ENCODE measurements around the gene TTC28. TPM values are rescaled to one million over a fixed set of nuclear protein-coding genes. Genes with fewer than 3 reads are reported as not detected.

TTC28 gene
- total RNA-seq, 4 donors from 2014 or later: 49.8 to 99.7 (median 79.7) TPM

DNA sequence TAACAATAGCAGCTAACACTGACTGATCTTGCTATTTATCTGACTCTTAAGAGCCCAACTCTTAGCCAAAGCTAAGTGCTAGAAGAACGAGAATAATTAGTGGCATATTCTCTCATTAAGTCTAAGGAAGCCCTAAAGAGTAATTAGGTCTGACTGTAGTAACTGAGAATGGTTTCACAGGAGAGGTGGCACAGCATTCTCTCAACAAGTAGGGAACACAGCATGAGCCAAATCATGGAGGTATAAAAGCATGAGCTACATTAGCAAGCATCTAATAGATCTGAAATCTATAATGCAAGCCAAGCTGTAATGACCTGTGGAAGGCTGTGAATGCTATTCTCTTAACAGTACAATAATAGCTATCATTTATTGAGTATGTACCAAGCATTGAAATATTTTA, 230.6 kb downstream of the TTC28 start:
- TF ChIP-seq, protein P1, sequence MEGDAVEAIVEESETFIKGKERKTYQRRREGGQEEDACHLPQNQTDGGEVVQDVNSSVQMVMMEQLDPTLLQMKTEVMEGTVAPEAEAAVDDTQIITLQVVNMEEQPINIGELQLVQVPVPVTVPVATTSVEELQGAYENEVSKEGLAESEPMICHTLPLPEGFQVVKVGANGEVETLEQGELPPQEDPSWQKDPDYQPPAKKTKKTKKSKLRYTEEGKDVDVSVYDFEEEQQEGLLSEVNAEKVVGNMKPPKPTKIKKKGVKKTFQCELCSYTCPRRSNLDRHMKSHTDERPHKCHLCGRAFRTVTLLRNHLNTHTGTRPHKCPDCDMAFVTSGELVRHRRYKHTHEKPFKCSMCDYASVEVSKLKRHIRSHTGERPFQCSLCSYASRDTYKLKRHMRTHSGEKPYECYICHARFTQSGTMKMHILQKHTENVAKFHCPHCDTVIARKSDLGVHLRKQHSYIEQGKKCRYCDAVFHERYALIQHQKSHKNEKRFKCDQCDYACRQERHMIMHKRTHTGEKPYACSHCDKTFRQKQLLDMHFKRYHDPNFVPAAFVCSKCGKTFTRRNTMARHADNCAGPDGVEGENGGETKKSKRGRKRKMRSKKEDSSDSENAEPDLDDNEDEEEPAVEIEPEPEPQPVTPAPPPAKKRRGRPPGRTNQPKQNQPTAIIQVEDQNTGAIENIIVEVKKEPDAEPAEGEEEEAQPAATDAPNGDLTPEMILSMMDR (IDR thresholded peaks at IDR 0.05): no peak
- TF ChIP-seq POLR2A (IDR thresholded peaks at IDR 0.05): no peak
- Histone ChIP-seq H3K27me3 (no peaks in the 10 kb centered on the region), H3K4me1 (peaks cover 0 to 6% of the 10 kb centered on the region in 2 donors), H3K4me3 (replicated peaks in 1 of 3) (no peak overlapping the region), H3K27ac (no peak overlapping the region), H3K36me3 (no peaks in the 10 kb centered on the region), H3K9me3 (no peaks in the 10 kb centered on the region)
- intact Hi-C loops (cut with DNase I): no loop called here
- no peak for DNase-seq
- 88 to 95% methylated on average over 1 of the region's 1 CpG for WGBS, 2 donors

DNA sequence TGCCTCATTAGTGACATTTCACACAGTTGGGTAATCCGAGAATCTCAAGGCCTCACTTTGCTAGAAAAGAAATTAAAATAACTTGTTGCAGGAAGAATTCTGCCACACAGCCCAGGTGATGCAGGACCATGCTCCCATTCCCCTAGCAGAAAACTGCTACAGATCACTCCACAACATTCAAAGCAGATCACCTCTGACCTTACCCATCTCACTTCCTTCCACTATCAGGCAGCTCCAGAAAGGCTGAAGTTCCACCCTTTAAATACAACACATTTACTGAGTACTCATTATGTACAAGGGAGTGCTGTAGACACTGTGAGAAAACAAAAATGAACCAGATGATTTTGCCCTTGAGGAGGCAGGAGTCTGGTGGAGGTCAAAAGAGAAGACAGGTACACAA, 231.0 kb downstream of the TTC28 start:
- Histone ChIP-seq H3K27me3 (no peaks in the 10 kb centered on the region), H3K36me3 (no peaks in the 10 kb centered on the region), H3K27ac (no peak overlapping the region), H3K4me1 (peaks cover 0 to 6% of the 10 kb centered on the region in 2 donors), H3K4me3 (replicated peaks in 1 of 3) (no peak overlapping the region), H3K9me3 (no peaks in the 10 kb centered on the region)
- intact Hi-C loops (cut with DNase I): no loop called here
- WGBS, 2 donors: 100% methylated on average over 1 of the region's 1 CpG
- TF ChIP-seq POLR2A (IDR thresholded peaks at IDR 0.05): no peak
- TF ChIP-seq, protein P1 (IDR thresholded peaks at IDR 0.05): no peak
- no peak for DNase-seq

DNA sequence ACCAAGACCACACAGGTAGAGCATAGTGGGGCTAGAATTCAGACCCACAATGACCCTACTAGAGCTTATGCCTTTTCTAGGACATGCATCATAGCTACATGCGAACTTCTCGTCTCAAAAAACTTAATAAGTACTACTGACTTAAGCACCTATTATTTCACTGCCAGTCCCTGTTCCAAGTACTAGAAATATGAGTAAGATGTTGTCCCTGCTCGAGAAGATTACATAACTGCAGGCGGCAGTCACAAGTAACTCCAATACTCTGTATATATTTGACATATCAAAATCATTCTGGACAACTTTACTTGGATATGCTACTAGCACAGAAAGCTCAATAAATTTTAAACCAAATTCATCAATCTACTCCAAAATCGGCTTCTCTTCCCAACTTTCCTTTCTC, 235.0 kb downstream of the TTC28 start:
- TF ChIP-seq, protein P1 (IDR thresholded peaks at IDR 0.05): no peak
- TF ChIP-seq POLR2A (IDR thresholded peaks at IDR 0.05): no peak
- H3K4me1 ChIP-seq: peaks cover 14 to 29% of the 10 kb centered on the region in 2 donors
- intact Hi-C loops (cut with DNase I): no loop called here
- H3K27ac ChIP-seq: peak overlapping the region in 1 of 3 donors; percentile 19
- peak in 1 of 2 donors; percentile 7 for DNase-seq
- no peak overlapping the region for H3K4me3 ChIP-seq (replicated peaks in 1 of 3)
- H3K9me3 ChIP-seq: no peaks in the 10 kb centered on the region
- H3K27me3 ChIP-seq: no peaks in the 10 kb centered on the region
- no peaks in the 10 kb centered on the region for H3K36me3 ChIP-seq
- 46 to 51% methylated on average over 5 of the region's 5 CpGs for WGBS, 2 donors

DNA sequence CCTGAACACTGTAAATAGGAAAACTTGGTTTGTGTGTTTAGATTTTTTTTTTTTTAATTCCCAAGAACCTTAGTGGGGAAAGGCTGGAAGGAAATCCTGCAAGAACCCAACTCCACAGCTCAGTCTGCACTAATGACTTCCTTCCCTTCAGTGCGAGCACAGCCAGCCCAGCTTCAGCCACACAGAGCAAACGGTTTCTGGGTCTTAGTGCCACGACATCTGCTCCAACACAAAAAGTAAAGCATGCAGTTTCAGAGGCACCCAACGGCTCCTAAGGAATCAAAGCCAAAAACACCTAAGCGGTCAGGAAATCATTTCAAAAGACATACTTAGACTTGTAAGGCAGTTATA, 236.1 kb downstream of the TTC28 start:
- DNase-seq: peak; percentile 72 to 81
- peak overlapping the region; percentile 63 to 83 (median 69) for H3K27ac ChIP-seq
- H3K4me1 ChIP-seq: peaks cover 14 to 29% of the 10 kb centered on the region in 2 donors
- intact Hi-C loops (cut with DNase I): no loop called here
- no peaks in the 10 kb centered on the region for H3K9me3 ChIP-seq
- TF ChIP-seq, protein P1 (IDR thresholded peaks at IDR 0.05): peak in 2 of 6 experiments; percentile 7 to 8
- TF ChIP-seq POLR2A (IDR thresholded peaks at IDR 0.05): peak in 1 of 2 donors; percentile 77
- no peaks in the 10 kb centered on the region for H3K27me3 ChIP-seq
- WGBS, 2 donors: 2 to 4% methylated on average over 5 of the region's 5 CpGs
- H3K4me3 ChIP-seq (replicated peaks in 1 of 3): peak overlapping the region in 2 of 3 donors; percentile 45 to 54
- H3K36me3 ChIP-seq: no peaks in the 10 kb centered on the region

DNA sequence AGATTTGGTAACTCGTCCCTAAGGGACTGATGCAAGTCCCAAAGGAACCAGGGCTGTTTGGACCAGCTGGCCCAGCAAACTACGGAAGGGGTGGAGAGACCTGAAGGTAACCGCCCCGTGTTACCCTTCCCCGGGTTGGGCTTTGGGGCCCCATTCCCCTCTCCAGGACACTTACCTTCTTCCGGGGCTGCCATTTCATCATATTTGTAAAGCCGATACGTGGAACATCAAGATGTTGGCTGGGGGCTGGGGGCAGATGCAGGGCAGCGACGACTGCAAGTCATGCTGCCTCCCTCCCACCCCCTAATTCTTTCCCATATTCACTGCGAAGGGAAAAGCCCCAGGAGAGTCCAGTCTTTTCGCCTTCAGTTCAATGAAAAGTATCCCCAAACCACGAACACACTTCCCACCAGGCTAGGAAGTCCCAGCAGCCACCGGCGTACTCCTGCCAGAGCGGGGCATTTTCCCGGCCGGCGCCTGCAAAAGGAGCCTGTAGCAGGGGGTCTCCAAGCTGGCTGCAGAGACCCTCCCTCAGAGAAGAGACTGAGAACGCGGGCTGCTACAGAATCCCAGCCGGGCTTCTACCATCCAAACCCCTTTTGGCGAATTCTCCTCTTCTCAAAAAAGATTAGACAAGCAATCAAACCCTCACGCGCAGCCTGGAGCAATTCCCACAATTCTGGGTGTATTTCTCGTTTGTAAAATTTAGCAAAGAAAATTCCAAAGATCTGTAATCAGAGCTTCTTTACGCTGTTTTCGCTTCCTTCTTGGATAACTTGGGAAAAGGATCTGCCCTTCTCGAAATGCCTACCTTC, 236.7 kb downstream of the TTC28 start:
- 1 to 3% methylated on average over 21 to 29 of the region's 29 CpGs for WGBS, 2 donors
- Histone ChIP-seq H3K9me3 (no peaks in the 10 kb centered on the region), H3K36me3 (no peaks in the 10 kb centered on the region), H3K27me3 (no peaks in the 10 kb centered on the region), H3K4me1 (peaks cover 14 to 29% of the 10 kb centered on the region in 2 donors), H3K4me3 (replicated peaks in 1 of 3) (peak overlapping the region; percentile 24 to 54 (median 45)), H3K27ac (peak overlapping the region; percentile 63 to 83 (median 69))
- intact Hi-C loops (cut with DNase I): no loop called here
- TF ChIP-seq POLR2A (IDR thresholded peaks at IDR 0.05): no peak
- TF ChIP-seq, protein P1 (IDR thresholded peaks at IDR 0.05): no peak
- peak; percentile 28 to 55 for DNase-seq

All from thyroid gland (tissue), 4 donors.